GM21526 (cell line): ENCODE data around the gene AIFM3.
"Not testable (repeated sequence)": the region's sequence is repeated elsewhere in the genome, so short reads cannot be mapped to it uniquely, and the experiment has no call there.

ENCODE experiments used
- ATAC-seq: cut with Tn5 transposase; IDR thresholded peaks from one replicate; pipeline ENCODE4 v1.9.1; 2021; ENCODE audit warnings: moderate library complexity; ENCODE audit not compliant: unreplicated experiment, low FRiP score

The AIFM3 gene

GRCh38 chr22:20999350-21000206 lies 32.5 kb downstream of the AIFM3 start:
- no peak for ATAC-seq

GRCh38 chr22:21000207-21000986 lies 33.3 kb downstream of the AIFM3 start:
- ATAC-seq: no peak

- peak; percentile 18 for ATAC-seq
These were observed 34.0 kb downstream of the AIFM3 start for GRCh38 chr22:21000987-21001600.

GRCh38 chr22:21001601-21002325 lies 34.7 kb downstream of the AIFM3 start, which contains the start of gene THAP7:
TSS of gene THAP7 (minus strand) at chr22:21002118. CDS start at chr22:21001911, 207 bp downstream.
- ATAC-seq: peak; percentile 74

- ATAC-seq: no peak
These were observed 36.7 kb downstream of the AIFM3 start for GRCh38 chr22:21003782-21004181.

- ATAC-seq: not testable (repeated sequence)
These were observed 42.2 kb downstream of the AIFM3 start for GRCh38 chr22:21009208-21009607.

GRCh38 chr22:21009638-21010425 lies 42.8 kb downstream of the AIFM3 start:
- ATAC-seq: no peak

GRCh38 chr22:21010426-21011113 lies 43.5 kb downstream of the AIFM3 start:
- no peak for ATAC-seq

- no peak for ATAC-seq
These were observed 45.7 kb downstream of the AIFM3 start for GRCh38 chr22:21012446-21013407.

GRCh38 chr22:21013657-21014201 lies 46.7 kb downstream of the AIFM3 start:
- no peak for ATAC-seq

GRCh38 chr22:21014202-21014725 lies 47.2 kb downstream of the AIFM3 start:
- ATAC-seq: peak; percentile 79

GRCh38 chr22:21014726-21015465 lies 47.8 kb downstream of the AIFM3 start, which contains the start of gene P2RX6:
TSS of gene P2RX6 (plus strand) at chr22:21015165. CDS start at chr22:21015175, 10 bp downstream.
- ATAC-seq: no peak

GRCh38 chr22:21015466-21016006 lies 48.5 kb downstream of the AIFM3 start:
- ATAC-seq: no peak

GRCh38 chr22:21016644-21017420 lies 49.8 kb downstream of the AIFM3 start:
- no peak for ATAC-seq

GRCh38 chr22:21018314-21018713 lies 51.3 kb downstream of the AIFM3 start:
- no peak for ATAC-seq
